Measurements from ENCODE around the gene CBARP. TPM values are rescaled to one million over a fixed set of nuclear protein-coding genes. Genes with fewer than 3 reads are reported as not detected.

CBARP gene
- total RNA-seq, 1 donor from 2014 or later = 2.9 TPM

DNA sequence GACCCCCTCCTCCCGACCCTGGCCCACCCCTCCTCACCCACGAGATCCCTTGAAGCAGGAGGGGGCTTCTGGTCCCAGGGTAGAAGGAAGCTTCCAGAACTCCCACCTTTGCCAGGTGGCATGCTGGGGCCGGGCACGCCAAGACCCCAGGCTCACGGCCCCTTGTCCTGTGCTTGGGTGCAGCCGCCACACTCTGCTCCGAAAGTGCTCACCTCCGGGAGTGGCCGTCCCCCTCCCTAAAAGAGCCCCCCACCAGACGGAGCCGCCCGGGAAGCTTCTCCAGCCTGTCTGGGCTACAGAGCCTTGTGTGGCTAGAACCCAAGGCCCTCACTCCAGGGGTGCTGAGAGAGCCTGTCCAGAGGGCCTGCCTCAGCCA lies 46.1 kb upstream of the CBARP start:
- FAIRE-seq = no peak
- Histone ChIP-seq H3K4me3 (ENCODE audit: low read depth, low read length) (no peak overlapping the region), H3K36me3 (ENCODE audit: control insufficient read depth, insufficient read depth, low read length) (peaks cover 7% of the 10 kb centered on the region), H3K27me3 (ENCODE audit: control insufficient read depth, insufficient read depth, low read length) (peaks cover 23% of the 10 kb centered on the region)
- TF ChIP-seq CTCF (IDR thresholded peaks at IDR 0.05; ENCODE audit: insufficient read depth, low read length, severe bottlenecking) = no peak
- DNase-seq (ENCODE audit: low read depth) = no peak

- peaks cover 23% of the 10 kb centered on the region for H3K27me3 ChIP-seq (ENCODE audit: control insufficient read depth, insufficient read depth, low read length)
- H3K36me3 ChIP-seq (ENCODE audit: control insufficient read depth, insufficient read depth, low read length) = peaks cover 9% of the 10 kb centered on the region
- FAIRE-seq (no peak), DNase-seq (ENCODE audit: low read depth) (no peak)
- no peak overlapping the region for H3K4me3 ChIP-seq (ENCODE audit: low read depth, low read length)
- TF ChIP-seq CTCF (IDR thresholded peaks at IDR 0.05; ENCODE audit: insufficient read depth, low read length, severe bottlenecking) = no peak
Measured at GRCh38 chr19:1283207-1283916, 45.6 kb upstream of the CBARP start.

DNA sequence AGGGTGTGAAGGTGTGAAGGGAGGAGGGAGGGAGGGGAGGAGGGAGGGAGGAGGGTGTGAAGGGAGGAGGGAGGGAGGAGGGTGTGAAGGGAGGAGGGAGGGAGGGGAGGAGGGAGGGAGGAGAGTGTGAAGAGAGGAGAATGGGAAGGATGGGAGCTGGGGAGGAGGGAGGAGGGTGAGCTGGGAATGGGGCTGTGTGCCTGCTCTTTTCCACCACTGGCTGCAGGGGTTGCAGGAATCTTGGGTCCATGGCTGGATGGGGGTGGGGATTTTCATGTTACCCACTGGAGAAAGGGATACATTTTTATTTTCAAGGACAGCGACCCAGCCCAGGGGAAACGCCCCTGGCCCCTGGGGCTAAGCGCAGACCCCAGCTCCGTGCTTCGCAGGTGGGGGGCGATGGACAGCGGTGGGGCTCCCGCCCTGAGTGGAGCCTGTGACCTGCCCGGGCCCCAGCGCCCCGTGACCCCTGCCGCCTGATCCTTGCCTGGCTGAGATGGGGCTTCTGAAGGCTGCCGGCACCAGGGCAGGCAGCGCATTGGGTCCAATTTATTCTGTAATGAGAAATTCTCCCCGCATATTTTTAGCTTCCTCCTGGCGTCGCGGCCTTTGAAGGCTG lies 44.9 kb upstream of the CBARP start:
- Histone ChIP-seq H3K4me3 (ENCODE audit: low read depth, low read length) (no peak overlapping the region), H3K36me3 (ENCODE audit: control insufficient read depth, insufficient read depth, low read length) (peaks cover 9% of the 10 kb centered on the region), H3K27me3 (ENCODE audit: control insufficient read depth, insufficient read depth, low read length) (peaks cover 19% of the 10 kb centered on the region)
- no peak for TF ChIP-seq CTCF (IDR thresholded peaks at IDR 0.05; ENCODE audit: insufficient read depth, low read length, severe bottlenecking)
- FAIRE-seq (no peak), DNase-seq (ENCODE audit: low read depth) (no peak)

DNA sequence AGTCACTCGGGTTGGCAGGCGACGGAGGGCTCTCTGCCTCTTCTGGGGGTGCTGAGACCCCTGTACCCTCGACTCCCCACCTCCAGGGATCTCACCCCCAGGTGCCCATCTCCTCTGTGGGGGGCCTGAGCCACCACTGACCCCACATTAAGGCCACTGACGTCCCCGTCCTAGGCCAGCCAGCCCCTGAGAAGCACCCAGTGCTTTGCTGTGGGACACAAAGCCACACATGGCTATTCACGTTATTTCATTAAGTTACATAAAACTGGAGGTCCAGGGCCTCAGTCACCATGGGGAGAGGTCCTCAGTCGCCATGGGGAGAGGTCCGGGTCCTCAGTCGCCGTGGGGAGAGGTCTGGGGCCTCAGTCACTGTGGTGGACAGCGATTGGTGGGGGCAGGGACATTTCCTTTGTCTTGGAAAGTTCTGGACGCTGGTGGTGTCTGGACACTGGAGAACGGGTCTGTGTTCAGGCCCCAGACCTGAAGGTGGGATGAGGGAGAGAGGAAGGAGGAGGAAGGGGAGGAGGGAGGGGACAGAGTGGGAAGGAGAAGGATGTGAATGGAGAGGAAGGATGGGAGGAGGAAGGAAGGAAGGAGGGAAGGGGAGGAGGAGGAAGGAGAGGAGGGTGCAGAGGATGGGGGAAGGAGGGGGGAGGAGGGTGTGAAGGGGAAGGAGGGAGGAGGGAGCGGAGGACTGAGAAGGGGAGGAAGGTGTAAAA lies 43.9 kb upstream of the CBARP start:
- TF ChIP-seq CTCF (IDR thresholded peaks at IDR 0.05; ENCODE audit: insufficient read depth, low read length, severe bottlenecking) = no peak
- FAIRE-seq = no peak

DNA sequence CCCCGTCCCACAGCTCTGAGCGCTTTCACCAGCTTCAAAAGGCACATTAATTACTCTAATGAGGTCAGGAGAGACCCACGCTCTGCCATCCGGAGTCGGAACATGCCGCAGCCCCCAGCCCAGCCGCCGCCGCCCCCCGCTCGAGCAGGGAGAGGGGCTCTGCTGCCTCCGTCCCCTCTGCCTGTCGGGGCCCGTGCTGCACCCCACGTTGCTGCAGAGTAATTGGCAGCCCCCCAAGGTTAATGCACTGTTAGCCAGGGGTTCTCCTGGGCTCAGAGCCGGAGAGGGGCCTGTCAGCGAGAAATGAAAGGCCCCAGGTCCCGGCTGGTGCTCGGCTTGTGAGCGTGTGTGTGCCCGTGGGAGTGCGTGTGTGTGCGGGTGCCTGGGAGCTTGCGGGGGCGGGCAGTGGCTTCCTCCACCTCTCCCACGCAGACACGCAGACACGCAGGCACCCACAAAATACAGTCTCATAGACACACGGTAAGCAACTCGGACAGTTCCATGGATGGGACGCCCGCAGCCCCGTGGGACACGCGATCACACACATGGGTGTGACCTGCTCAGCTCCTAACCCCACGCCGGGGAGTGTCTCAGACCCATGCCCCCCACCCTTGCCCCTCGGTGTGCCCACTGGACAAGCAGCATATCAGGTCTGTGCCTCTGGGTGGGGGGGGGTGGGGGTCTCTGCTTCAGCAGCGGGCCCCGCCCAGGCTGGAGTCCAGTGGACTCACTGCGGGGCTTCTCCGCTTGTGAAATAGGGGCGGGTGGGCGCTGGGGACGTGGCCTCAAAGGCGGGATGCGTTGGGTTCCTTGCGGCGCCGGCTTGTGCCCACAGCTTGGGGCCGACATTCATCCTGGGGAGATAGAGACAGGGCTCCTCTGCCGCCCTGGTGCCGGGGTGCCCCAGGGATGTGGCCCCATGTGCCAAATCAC lies 43.1 kb upstream of the CBARP start:
- no peak for TF ChIP-seq CTCF (IDR thresholded peaks at IDR 0.05; ENCODE audit: insufficient read depth, low read length, severe bottlenecking)
- Histone ChIP-seq H3K36me3 (ENCODE audit: control insufficient read depth, insufficient read depth, low read length) (peaks cover 13% of the 10 kb centered on the region), H3K27me3 (ENCODE audit: control insufficient read depth, insufficient read depth, low read length) (peaks cover 11% of the 10 kb centered on the region), H3K4me3 (ENCODE audit: low read depth, low read length) (no peak overlapping the region)
- DNase-seq (ENCODE audit: low read depth) (no peak), FAIRE-seq (no peak)

More for the DNA sequence above, 43.9 kb upstream of the CBARP start:
- Histone ChIP-seq H3K27me3 (ENCODE audit: control insufficient read depth, insufficient read depth, low read length) (peaks cover 15% of the 10 kb centered on the region), H3K4me3 (ENCODE audit: low read depth, low read length) (no peak overlapping the region), H3K36me3 (ENCODE audit: control insufficient read depth, insufficient read depth, low read length) (peaks cover 13% of the 10 kb centered on the region)
- no peak for DNase-seq (ENCODE audit: low read depth)
